Daoy (cell line): ENCODE results near the gene EVPL. TPM values are rescaled to one million over a fixed set of nuclear protein-coding genes. Genes with fewer than 3 reads are reported as not detected.
A peak's percentile ranks its signal among the peaks of the same experiment; 100 is the strongest.
"Not testable (repeated sequence)": the region's sequence is repeated elsewhere in the genome, so short reads cannot be mapped to it uniquely, and the experiment has no call there.

Experiments
- DNase-seq: peaks from one replicate; pipeline ENCODE4 v3.0.0-alpha.2; 2015; ENCODE audit warnings: low read depth
- total RNA-seq: library from RNA; depleted of rRNA; stranded (reverse); fragments of >200 nt; shearing (Covaris generic); gene quantifications from 2 replicates; pipeline ENCODE4 v1.2.3, GENCODE V29; 2014

Gene EVPL
- total RNA-seq, 1 experiment from 2014 or later: 0.06 TPM

DNA sequence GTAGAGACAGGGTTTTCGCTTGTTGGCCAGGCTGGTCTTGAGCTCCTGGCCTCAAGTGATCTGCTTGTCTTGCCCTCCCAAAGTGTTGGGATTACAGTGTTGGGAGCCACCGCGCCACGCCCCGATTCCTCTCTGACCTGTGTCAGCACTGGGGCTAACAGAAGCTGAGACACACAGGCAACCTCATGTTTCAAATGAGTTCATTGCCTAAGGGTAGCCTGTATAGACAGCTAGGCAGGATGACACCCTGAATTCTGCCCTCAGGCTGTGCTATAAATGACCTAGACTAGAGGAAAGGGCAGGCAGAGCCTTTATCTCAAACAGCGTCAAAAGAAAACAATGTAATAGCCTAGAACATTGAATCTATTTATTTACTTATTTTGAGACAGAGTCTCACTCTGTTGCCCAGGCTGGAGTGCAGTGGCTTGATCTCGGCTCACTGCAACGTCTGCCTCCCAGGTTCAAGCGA is 28.7 kb downstream of the EVPL start:
- peak; percentile 47 for DNase-seq

DNA sequence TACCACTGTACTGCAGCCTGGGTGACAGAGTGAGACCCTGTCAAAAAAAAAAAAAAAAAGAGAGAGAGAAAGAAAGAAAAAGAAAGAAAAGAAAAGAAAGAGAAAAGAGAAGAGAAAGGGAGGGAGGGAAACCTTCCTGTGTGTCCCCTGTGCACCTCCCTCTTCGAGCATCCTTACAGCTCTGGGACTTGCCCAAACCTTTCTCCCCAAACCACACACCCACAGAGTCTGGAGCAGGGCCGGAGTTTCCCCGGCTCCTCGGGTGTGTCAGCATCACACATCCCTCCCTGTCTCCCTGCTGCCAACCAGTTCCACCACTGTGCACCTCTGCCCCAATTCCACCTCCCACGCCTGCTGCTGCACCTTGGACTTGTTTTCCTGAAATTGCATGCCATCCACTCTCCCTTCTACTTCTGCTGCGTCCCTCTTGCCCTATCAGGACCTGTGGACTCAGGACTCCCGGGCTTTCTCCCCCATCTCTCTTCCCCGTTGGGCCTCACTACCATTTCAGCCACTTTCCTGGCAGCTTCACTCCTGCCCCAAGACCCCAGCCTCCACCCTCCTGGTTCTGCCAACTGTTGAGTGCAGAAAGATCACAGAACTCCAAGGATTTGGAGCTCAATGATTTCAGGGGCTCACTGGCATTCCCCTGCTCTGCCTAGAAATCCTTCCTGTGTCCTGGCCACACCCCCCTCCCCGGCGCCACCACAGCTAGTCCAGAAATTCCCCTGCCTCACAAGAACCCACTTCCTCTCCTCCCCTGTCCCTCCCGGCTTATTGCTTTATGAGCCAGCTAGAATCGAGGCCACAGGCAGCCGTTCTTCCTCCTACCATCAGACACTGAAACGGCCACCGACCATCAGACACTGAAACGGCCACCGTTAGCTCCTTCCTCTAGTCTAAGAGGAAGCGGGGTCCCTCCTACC is 30.2 kb downstream of the EVPL start:
- DNase-seq: peak; percentile 95

DNA sequence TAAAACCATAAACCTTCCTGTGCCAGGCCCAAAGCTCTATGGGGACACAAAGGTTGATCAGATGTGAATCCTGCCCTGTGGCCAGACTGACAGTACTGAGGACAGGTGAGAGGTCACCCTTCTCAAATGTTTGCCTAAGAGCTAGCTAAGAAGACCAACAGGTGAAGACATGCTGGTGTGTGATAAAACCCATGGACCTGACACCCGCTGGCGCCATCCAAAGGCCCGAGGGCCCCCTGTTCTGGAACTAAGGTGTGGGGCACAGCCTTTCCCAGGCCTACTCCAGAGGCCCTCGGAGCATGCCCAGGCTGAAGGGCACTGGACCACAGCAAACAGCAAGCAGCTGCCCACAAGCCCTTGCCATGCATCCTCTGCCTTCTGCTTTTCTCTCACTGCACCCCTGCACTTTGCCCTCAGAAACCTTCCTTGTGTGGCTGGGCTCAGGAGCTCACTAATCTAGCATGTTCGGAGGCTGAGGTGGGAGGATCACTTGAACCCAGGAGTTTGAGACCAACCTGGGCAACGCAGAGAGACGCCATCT is 31.7 kb downstream of the EVPL start:
- DNase-seq: no peak

DNA sequence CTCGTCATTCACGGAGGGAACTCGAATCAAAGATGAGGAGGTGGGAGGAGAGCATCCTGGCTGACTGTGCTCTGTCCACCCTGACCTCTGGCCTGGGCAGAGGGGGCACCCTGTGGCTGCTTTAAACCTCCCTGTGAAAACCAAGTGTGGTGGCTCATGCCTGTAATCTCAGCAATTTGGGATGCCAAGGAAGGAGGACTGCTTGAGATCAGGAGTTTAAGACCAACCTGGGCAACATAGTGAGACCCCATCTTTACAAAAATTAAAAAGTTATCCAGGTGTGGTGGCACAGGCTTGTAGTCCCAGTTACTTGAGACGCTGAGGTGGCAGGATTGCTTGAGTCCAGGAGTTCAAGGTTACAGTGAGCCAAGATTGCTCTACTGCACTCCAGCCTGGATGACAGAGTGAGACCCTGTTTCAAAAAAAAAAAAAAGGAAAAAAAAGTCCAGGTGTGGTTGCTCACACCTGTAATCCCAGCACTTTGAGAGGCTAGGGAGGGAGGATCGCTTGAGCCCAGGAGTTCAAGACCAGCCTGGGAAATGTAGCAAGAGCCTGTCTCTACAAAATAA is 32.2 kb downstream of the EVPL start:
- no peak for DNase-seq

DNA sequence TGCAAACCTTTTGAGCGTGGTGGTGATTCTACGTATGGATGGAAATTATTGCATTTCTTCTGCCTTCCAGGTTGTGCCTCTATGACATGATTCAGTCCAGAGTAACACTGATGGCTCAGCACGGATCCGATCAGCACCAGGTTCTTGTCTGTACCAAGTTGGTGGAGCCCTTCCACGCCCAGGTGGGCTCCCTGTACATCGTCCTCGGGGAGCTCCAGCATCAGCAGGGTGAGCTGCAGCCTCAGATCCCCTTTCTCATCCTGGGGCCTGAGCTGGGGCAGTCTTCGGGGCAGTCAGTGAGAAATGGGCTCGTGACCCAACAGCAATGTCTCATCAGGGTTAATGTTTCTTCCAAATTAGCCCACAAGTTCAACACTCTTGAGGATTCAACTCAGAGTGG is 35.7 kb downstream of the EVPL start:
- DNase-seq: no peak

DNA sequence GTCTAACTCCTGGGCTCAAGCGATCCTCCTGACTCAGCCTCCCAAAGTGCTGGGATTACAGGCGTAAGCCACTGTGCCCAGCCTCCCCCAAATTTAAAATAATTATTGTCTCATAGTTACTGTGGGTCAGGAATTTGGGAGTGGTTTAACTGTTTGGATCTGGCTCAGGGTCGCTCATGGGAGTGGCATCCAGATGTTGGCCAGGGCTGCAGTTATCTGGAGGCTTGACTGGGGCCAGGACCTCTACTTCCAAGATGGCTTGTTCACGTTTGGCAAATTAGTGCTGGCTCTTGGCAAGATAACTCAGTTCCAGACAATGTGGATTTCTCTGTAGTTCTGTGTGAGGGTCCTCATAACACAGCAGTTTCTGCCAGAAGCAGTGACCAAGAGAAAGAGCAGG is 40.1 kb downstream of the EVPL start:
- DNase-seq: no peak

GRCh38 chr17:75985986-75986385 is 41.1 kb downstream of the EVPL start:
- DNase-seq: no peak

GRCh38 chr17:75983501-75984181 is 43.5 kb downstream of the EVPL start:
- DNase-seq: peak; percentile 88

DNA sequence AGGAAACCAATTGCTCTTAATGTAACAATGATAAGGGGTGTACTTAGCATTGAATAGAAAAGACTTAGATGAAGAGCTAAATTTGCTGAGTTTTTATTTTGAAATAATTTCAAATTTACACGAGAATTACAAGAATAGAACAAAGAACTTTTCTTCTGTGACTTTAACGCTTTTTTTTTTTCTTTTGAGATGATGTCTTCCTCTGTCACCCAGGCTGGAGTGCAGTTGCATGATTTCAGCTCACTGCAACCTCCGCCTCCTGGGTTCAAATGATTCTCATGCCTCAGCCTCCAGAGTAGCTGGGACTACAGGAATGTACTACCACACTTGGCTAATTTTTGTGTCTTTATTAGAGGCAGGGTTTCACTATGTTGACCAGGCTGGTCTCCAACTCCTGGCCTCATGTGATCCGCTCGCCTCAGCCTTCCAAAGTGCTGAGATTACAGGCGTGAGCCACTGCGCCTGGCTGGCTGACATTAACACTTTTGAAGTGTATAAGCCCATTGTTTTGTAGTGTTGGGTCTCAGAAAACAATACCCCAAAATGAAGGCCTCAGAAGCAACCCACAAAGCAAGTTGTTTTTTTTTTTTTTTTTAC is 46.0 kb downstream of the EVPL start:
- DNase-seq: no peak

- DNase-seq: peak; percentile 41
Observed at GRCh38 chr17:75980188-75981018, 46.7 kb downstream of the EVPL start.

DNA sequence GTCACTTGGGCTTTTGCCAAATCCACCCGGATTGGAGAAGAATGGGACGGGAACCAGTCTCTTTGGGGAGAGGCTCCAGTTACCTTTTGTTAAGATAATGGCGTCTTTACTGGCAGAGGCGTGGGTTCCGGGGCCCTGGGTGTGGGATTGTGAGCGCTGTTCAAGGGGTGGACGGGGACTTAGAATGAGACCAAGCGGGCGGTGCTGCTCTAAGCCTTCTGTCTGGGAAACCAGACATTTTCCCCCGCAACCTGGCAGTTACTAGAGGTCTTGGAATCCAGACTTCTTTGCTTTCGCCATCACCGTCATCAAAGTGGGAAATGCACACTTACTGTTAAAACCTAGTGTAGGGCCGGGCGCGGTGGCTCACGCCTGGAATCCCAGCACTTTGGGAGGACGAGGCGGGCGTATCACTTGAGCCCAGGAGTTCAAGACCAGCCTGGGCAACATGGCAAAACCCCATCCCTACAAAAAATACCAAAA is 47.4 kb downstream of the EVPL start:
- no peak for DNase-seq

- DNase-seq: peak; percentile 99
Observed at GRCh38 chr17:75978938-75979704, 48.0 kb downstream of the EVPL start, which contains the start of the genes ACOX1 and TEN1. TSS of gene ACOX1 (minus strand) at chr17:75979166. CDS start at chr17:75979073, 93 bp downstream. TSS of gene TEN1 (plus strand) at chr17:75979240. CDS start at chr17:75986193, 6,953 bp downstream.

- no peak for DNase-seq
Observed at GRCh38 chr17:75976175-75976848, 50.8 kb downstream of the EVPL start.

DNA sequence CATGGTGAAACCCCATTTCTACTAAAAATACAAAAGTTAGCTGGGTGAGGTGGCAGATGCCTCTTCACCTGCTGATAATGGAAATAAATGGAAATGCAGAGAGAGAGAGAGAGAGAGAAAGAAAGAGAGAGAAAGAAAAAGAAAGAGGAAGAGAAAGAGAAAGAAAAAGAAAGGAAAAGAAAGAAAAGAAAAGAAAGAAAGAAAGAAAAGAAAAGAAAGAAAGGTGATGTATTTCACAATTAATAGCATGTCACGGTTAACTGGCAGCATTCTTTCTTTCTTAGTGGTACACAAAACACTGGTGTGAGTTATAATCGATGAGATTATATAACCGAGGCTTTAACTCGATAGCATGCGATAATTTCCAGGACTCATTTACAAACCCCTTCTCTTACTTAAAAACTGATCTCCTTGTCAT is 51.3 kb downstream of the EVPL start:
- DNase-seq: no peak

- DNase-seq: not testable (repeated sequence)
Observed at GRCh38 chr17:75975187-75975586, 51.9 kb downstream of the EVPL start.

- DNase-seq: no peak
Observed at GRCh38 chr17:75970626-75971025, 56.5 kb downstream of the EVPL start.

DNA sequence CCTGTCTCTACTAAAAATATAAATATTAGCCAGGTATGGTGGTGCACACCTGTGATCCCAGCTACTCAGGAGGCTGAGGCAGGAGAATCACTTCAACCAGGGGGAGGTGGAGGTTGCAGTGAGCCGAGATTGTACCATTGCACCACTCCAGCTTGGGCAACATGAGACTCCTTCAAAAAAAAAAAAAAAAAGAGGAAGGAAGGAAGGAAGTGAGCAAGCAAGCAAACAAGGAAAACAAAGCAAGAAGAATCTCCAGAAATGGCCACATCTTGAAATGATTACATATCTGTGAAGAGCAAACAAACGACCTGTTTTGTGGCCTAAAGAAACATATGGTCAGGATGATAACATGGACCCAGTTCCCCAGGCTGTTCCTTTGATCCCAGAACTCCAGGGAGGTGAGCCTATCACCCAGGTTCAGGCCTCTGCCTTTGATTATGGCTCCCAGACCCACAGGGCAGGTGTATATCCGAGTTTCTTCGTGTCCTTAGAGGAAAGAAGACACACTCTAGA is 57.0 kb downstream of the EVPL start:
- no peak for DNase-seq

- not testable (repeated sequence) for DNase-seq
Observed at GRCh38 chr17:75969044-75969443, 58.1 kb downstream of the EVPL start.

DNA sequence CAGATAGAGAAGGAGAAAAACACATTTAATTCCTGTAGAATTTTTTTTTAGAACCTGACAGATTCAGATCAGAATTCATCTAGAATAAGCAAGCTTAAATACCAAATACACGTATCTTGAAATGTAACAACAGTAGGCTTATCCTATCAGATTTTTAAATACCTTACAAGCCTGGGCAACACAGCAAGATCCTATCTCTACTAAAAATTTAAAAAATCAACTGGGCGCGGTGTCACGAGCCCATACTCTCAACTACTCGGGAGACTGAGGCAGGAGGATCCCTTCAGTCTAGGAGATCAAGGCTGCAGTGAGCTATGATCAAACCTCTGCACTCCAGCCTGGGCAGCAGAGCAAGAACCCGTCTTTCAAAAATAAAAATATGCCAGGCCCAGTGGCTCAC is 61.6 kb downstream of the EVPL start:
- DNase-seq: no peak
